Adrenal gland (tissue), 5 donors: ENCODE data around the gene PPIF.

Experiments
- POLR2A ChIP-seq, 2 donors: fragments of 450-650 bp; IDR thresholded peaks; one replicate each; pipeline ENCODE4 v1.6.1; 2017; ENCODE audit warnings: antibody characterized with exemption in 2 of 2, mild to moderate bottlenecking in 2 of 2, moderate library complexity in 1 of 2
- TF ChIP-seq, protein P1 (sequence below), 6 experiments: fragments of 450-650 bp in 4 of 6; fragments of 200-600 bp in 2 of 6; sonication (generic) in 1 of 6; IDR thresholded peaks; 1 replicate in 5 of 6; 2 replicates in 1 of 6; pipeline versions ENCODE4 v1.5.1 to v1.8.0; 2016 to 2021; ENCODE audit warnings: antibody characterized with exemption in 6 of 6, mild to moderate bottlenecking in 2 of 6, moderate library complexity in 1 of 6
- donor health status: DM: no; HTN: no; CAD: no.

DNA sequence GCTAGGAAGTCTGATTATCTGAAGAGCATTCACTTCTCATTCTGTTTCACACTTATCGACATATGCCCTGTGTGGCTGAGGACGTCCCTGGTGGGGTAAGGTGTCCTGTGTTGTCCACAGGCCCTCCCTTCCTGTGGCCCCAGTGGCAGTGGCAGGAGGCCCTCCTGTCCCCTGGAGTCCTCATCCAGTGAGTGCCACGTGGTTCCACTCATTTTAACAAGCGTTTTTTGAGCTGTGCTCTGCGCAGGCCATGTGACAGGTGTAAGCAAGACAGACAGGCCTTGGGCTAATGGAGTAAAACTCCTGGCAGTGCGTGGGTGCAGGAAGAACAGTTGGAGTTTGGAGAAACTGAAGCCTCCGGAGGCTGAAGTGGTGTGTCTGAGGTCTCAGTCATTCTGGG, 39.3 kb upstream of the PPIF start:
- TF ChIP-seq, protein P1, sequence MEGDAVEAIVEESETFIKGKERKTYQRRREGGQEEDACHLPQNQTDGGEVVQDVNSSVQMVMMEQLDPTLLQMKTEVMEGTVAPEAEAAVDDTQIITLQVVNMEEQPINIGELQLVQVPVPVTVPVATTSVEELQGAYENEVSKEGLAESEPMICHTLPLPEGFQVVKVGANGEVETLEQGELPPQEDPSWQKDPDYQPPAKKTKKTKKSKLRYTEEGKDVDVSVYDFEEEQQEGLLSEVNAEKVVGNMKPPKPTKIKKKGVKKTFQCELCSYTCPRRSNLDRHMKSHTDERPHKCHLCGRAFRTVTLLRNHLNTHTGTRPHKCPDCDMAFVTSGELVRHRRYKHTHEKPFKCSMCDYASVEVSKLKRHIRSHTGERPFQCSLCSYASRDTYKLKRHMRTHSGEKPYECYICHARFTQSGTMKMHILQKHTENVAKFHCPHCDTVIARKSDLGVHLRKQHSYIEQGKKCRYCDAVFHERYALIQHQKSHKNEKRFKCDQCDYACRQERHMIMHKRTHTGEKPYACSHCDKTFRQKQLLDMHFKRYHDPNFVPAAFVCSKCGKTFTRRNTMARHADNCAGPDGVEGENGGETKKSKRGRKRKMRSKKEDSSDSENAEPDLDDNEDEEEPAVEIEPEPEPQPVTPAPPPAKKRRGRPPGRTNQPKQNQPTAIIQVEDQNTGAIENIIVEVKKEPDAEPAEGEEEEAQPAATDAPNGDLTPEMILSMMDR (IDR thresholded peaks at IDR 0.05): no peak
- no peak for TF ChIP-seq POLR2A (IDR thresholded peaks at IDR 0.05)
